IPS-NIHi11 (cell line): ENCODE measurements around the gene MYL4.
"Not testable (repeated sequence)": the region's sequence is repeated elsewhere in the genome, so short reads cannot be mapped to it uniquely, and the experiment has no call there.

Source experiments
- DNase-seq: peaks from one replicate; pipeline ENCODE4 v3.0.0; 2012; ENCODE audit warnings: mixed read lengths, low spot score

The MYL4 gene

DNA sequence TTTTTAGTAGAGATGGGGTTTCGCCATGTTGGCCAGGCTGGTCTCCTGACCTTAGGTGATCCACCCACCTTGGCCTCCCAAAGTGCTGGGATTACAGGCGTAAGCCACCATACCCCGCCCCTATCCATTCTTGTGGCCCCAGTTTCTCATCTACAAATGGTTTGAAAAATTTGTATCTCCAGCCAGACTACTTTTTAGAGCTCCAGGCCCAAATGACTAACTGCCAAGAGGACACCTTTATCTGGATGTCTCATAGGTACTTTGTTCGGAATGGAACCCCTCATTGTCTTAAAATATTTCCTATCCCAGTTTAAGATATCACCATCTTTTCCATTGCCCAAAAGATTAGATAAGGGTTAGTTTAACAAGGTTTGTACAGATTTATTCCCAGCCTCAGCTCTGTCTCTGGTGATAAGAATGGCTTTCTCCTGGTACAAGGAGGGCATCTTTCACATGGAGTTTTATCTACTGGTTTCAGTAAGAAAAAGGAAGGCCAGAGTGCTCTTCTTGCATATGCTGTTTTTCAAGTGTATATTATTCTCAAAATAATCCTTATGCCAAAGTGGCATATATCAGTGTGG lies 15.1 kb upstream of the MYL4 start:
- DNase-seq: no peak

DNA sequence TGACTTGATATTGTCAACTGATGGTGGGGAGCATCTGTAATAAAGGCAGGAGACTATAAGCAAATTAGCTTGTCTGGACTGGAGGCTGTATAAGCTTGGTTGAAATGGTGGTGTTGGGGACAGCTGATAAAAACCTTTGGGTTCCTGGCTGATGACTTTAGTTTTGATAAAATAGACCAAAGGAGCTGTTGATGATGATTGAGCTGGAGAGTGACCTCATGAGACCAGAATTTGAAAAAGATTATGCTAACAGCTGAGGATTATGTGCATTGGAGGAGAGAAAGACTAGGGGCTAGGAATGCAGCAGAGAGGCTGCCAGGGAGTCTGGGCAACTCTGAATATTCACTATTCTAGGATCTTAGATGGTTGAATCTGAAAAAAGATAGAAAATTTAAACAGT lies 11.3 kb upstream of the MYL4 start:
- no peak for DNase-seq

DNA sequence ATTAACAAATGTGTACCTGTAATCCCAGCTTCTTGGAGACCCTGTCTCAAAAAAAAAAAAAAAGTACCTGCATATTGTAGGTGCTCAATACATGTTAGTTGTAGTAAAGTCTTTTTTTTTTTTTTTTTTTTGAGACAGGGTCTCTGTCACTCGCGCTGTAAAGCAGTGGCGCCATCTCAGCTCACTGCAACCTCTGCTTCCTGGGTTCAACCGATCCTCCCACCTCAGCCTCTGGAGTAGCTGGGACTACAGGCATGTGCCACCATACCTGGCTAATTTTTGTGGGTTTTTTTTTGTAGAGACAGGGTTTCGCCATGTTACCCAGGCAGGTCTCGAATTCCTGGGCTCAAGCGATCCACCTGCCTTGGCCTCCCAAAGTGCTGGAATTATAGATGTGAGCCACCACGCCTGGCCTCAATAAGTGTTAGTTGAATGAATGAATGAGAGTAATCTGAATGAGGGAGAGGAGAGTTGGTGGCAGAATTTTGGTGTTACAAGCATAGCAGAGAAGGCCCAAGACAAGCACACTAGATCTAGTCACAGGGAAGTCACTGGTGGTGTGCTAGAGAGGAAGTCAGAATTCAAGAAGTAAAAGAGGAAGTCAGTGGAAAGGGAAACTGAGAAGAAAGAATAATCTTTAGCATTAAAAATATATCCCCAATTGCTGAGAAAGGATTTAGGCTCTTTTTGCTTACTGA lies 9.4 kb upstream of the MYL4 start:
- no peak for DNase-seq

DNA sequence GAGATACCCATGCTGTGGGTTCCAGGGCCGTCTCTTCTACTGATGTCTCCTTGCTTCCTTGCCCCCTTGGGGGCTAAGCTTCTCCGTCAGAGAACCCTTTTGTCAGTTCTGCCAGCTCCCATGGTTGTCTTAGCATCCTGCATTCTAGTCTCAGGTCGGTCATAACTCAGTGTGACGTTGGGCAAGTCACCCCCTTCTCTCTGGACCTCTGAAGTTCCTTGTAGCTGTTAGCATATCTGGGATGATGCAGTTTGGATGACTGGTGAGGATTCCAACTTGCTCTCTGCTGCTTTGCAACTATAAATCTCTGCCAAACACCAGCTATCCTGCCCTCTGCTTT lies 8.9 kb upstream of the MYL4 start:
- no peak for DNase-seq

DNA sequence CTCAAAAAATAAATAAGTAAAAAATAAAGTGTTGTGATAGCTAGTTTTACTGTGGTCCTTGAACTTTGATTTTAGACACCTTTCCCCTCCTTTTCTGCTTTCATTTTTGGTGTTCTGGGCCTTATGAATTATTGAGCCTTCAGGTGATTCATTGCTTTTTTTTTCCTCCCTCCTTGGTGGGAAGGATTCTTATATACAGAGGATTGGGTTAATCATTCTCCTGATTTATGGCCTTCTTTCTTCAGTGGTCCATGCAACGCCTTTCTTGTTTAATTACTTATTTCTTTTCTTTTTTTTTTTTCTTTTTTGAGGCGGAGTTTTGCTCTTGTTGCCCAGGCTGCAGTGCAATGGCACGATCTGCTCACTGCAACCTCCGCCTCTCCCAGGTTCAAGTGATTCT lies 8.0 kb upstream of the MYL4 start:
- DNase-seq: no peak

DNA sequence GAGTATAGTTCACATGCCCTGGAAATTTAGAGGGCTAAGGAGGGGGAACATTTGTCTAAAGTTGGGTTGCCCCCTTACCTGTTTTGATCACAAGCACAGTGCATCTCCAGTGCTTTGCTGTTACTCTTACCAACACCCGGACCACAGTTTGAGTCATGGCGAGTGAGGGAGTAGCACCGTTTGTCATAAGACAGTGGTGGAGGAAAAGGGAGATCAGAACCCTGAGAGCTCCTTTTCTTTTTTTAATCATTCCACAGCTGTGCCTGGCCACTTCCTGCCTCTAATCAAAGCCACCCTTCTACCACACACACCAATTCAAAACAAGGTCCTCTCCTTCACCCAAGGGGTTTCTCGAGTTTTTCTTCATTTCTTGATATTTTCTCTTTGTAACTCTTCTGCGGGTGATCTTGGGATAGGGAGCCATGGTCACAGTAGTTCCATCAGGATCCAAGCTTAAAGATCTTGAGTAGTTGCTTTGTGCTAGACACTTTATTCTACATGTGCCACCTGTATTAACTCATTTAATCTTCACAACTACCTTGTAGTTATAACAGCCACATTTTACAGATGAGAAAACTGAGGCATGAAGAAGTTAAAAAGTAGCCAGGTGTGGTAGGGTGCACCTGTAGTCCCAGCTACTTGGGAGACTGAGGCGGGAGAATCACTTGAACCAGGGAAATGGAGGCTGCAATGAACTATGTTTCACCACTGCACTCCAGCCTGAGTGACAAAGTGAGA lies 5.0 kb upstream of the MYL4 start:
- no peak for DNase-seq

DNA sequence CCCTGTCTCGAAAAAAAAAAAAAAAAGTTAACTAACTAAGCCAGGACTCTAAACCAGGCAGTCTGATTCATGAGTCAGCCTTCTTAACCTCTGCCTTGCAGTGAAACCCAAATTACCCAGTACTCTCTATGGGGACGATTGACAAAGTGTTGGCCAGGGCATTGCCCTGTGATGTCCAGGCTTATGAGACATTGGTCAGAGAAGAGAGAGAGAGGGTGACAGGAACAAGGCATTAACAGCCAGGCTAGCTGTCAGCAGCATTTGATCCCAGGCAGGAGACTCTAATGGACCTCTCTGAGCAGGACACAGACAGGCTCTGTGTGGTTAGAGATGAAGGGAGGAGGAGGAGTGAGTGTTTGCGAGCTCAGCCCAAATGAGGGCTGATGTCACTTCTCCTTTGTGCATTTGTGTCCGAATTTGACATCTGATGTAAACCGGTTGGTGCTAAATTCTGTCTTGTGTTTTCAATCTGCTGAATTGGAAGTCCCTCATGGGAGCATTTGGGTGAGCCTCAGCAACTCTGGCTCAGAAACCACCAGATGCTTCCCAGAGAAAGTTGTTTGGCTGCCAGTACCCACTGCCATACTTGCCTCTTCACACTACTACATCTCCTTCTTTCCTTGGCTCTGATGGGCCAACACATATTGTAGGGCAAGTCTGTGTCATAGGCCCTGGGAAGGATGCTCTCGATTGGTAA lies 4.3 kb upstream of the MYL4 start:
- DNase-seq: no peak

DNA sequence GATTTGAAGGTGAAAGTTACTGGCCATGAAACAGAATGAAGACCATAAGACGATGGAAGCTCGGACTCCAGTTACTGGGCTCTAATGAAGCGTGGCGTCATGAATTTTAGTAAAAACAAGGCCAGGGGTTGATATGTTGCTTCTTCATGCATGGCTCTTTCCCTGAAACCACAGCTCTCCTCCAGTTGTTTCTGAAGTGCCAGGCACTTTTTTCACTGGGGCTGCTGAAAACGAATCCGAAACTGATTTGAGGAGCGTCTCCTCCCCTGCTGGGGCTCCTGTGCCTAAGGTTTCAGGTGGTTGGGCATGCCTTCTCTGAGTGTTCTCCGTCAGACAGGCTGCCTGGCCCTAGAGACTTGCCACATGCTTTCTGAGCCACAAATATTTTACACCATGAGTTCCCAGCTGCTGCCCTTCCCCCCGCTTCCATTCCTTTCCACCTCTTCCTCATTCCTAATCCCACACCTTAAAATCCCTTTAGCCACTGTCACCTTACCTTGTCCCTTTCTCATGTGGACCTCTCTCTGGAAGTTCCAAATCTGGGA lies 3.7 kb upstream of the MYL4 start:
- no peak for DNase-seq

DNA sequence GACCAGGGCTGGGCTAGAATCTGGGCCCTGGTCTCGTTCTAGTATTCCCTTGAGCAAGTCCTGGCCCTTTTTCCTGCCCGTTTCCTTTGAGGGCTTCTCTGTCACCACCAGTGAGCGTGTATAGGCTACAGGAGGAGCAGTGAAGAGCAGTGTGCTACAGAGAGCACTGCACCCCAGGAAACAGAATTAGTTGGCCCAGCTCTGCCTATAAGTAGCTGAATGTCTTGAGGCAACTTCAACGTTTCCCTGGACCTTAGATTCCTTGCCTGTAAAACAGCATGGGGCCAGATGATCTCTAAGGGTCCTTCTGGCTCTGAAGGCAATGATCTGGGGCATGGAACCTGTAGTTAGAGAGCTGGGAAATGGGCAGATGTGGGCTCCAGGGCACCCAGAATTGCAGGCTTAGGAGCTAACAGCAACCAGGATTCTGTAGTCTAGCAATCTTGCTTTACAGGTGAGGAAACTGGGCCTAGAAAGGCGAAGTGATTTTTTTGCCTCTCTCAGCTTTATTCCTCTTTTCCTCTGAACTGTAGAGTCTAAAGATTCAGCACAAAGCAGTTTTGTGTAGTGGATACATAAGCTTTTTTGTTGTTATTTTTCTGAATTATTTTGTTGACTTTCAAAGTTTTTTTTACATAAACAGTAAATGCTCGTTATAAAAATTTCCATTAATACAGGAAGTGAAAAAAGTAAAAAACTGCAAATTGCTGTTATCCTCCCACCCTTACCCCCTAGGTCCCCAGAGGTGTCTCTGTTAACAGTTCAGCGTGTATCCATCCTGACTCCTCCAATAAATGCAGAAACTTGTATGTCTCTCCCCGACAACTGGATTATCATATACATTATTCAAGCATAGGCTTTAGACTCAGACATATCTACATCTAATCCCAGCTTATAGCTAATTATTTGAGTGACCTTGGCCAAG lies 1.7 kb upstream of the MYL4 start:
- DNase-seq: no peak

DNA sequence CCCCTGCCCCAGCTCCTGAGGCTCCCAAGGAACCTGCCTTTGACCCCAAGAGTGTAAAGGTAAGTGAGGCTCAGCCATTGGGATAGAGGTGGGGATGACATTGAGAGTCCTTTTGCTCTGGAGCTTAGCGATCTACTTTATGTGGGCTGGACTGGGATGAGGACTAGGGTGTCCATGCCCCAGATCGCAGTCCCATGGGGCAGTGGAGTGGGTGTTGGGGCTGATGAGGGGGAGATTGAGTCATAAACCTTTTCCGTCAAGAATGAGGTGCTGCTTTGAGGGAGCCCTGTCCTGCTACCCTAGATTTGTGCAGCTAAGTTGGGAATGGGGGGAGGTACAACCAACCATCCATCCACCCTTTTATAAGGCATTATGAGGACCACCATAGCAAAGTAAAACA lies 351 bp downstream of the MYL4 start:
- no peak for DNase-seq

DNA sequence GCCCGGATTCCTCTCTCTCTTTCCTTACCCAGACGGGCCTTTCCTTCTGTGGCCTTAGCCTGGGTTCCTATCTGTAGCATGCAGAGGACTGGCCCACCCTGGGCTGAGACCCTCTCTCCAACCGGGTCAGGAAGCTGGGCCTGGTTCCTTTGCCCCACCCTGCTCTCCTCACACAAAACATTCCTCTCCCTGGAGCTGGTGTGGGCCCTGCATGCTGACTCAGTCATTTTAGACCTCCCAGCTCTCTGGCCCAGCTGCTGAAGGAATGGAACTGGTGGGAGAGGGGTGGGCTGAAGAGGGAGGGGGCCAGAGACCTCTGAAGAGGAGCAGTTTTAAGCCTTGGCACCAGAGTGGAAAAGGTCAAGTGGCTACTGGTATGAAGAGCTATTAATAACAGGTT lies 957 bp downstream of the MYL4 start:
- no peak for DNase-seq

DNA sequence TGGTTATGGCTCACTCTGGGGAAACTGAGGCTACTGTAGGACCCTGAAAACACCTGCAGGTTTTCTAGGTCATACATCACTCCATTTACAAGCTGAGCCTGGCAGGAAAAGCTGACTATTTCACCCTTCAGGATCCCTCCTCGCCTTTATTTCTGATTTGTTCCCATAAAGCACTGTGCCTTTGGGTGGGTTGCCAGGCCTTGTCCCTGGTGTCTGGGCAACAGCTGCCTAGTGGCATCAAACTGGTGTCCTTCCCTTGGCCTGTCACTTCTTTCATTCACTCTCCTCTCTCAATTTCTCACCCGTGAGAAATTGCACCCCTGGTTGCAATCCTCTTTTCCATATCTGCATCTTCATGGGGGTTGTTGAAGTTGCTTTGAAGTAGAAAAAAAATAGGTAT lies 1.6 kb downstream of the MYL4 start:
- no peak for DNase-seq

DNA sequence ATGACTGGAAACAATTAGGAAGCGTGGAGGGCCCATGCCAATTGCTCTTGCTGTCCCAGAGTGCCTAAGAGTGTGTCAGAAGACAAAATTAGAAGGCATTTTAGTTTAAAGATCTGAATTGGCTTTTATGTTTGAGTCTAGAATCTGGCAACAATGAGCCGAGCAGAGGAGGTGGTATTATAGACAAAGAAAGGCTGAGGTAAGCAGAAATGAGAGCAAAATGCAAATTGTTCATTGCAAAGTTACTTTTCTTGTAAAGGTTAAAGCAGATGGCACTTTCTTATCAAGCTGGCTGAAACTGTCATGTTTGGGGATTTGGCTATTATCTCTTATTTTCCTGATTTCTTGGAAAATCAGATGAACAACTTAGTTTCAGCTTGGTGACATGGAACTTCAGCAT lies 3.3 kb downstream of the MYL4 start:
- no peak for DNase-seq

DNA sequence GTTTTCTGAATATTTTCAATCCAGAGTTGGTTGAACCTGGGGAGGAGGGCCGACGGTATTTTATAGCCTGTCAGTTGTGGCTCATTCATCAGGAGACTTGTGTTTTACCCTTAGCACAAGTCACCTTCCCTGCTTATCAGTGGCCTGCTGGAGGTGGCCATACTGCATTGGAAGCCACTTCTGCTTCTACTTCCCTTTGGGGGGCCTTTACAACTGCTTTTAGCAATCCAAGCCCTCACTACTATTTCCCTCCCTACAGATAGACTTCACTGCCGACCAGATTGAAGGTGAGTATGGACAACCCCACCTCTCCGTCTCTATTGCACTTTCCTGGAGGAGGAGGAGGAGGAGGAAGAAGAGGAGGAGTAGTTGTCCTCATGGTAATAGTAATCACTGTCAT lies 4.4 kb downstream of the MYL4 start:
- no peak for DNase-seq

DNA sequence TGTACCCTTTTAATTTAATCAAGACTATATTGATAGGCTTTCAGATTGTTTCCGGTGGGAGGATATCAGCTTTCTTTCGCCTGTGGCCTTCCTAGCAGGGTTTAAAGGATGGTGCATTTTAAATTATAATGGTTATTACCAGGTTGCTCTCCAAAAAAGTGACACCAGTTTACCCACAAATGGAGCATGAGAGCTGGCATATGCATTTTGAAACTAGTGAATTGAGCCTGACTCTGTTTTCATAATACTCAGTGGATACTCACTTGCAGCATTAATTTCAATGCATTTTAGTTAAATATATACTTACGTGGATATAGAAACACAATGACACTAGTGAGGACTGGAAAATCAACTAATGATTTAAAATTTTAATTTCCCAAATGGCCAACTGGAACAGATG lies 5.8 kb downstream of the MYL4 start:
- DNase-seq: no peak

DNA sequence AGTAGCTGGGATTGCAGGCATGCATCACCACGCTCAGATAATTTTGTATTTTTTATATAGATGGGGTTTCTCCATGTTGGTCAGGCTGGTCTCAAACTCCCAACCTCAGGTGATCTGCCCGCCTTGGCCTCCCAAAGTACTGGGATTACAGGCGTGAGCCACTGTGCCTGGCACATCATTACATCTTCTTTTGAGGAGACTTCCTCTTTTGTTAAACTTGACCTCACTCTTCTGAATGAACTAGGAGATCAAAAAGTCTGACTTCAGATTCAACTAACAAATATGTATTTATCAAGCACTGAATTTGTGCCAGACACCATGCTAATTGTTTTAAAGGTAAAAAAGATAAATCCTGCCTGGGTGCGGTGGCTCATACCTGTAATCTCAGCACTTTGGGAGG lies 7.7 kb downstream of the MYL4 start:
- DNase-seq: not testable (repeated sequence)

DNA sequence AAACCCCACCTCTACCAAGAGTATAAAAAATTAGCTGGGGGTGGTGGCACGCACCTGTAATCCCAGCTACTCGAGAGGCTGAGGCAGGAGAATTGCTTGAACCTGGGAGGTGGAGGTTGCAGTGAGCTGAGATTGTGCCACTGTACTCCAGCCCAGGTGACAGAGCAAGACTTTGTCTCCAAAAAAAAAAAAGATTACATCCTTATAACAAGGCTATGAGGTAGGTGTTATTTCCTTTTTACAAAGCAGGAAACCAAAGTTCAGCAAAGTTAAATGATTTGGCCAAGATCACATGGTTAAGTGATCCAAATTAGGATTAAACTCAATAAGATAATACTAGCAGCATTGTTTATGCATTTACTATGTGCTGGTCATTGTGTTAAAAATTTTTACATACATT lies 8.1 kb downstream of the MYL4 start:
- not testable (repeated sequence) for DNase-seq

DNA sequence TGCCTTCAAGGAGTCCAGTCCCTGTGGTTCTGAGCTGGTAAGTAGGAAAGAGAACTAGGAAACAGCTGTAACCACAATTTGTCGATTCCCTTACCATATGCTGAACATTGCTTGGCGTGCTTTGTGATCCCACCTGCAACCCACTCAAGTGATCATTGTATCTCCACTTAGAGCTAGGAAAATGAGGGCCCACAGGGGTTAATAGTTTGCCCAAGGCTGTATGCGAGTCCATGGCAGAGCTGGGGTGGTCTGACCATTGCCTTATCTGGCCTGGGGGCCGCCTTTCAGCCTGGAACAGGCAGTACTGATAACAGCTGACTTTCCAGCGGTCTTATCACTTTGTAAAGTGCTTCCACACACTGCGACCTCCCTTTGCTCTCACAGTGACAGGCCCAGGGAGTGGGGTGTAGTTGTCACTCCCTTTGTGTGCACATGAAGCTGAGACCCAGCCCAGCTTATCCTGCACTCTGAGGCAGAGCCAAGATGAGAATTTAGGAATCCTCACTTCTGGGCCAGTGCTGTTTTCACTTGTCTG lies 9.8 kb downstream of the MYL4 start:
- no peak for DNase-seq

DNA sequence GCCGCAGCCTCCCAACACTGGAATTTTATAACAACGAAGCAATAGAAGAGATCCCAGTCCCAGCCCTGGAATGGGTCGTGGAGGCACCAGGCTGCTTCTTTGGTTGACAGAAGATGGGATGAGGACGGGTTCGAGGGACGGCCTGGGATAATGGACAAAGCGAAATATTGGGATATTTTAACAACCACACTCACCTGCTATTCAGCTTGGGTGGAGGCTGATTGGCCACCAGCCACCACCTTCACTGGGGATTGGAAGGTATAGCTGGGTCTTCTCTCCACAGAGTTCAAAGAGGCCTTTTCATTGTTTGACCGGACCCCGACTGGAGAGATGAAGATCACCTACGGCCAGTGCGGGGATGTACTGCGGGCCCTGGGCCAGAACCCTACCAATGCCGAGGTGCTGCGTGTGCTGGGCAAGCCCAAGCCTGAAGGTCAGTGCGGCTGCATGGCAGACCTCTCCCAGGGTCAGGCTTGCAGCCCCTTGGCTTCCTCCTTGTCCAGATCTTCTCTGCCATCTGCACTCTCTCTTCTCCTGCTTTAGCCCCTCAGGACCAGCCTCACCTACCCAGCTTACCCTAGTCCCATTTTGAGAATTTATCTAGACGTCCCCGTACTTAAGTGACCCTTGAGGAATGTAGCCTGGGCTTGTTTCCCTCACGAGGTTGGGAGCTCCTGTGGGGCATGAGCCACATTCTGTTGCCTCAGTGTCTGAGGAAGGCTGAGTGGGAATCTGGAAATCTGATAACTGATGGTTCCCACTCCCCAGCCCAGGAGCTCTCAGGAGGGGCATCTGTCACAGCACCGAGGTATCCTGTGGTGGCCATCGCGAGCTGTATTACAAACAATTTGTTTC lies 10.7 kb downstream of the MYL4 start:
- no peak for DNase-seq

DNA sequence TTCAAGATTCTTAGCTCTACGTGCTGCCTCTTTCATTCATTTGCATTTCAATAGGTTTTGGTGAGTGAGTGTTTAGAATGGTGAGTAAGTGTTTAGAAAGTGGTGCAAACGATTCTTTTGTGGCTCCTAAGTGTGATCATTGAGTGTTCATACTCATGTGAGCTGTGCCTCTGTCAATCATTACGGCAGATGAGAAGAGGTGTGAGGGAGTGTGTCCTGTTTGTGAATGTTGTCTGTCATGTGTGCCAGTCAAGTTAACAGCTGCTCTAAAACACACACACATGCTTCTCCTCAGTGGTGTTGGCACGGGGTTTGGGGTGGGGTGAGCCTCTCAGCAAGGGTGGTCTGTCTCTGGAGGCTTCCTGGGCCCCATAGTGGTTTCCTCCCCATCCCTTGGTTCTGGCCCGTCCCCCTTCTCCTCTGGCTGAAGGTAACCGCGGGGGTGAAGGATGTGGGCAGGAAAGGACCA lies 11.4 kb downstream of the MYL4 start:
- DNase-seq: no peak
